GM13976 (cell line): Measurements from ENCODE around the gene EPHA8.

Experiments
- DNase-seq: peaks from one replicate; pipeline ENCODE4 v3.0.0; 2012; ENCODE audit warnings: low spot score
- in situ Hi-C: fragments of 300-500 bp; cut with MboI; formaldehyde crosslinking; loops from one replicate; pipeline ENCODE4 v1.12.0; 2022; ENCODE audit warnings: low sequenced_read_pairs, mixed read lengths, inconsistent platforms; ENCODE audit not compliant: unreplicated experiment
- TF ChIP-seq, protein P1 (sequence below): IDR thresholded peaks from 2 replicates; pipeline ENCODE4 v1.5.1; 2012; ENCODE audit warnings: borderline replicate concordance, mild to moderate bottlenecking; ENCODE audit not compliant: insufficient read depth; ENCODE audit errors: extremely low read depth, missing control alignments, control extremely low read depth

The EPHA8 gene

DNA sequence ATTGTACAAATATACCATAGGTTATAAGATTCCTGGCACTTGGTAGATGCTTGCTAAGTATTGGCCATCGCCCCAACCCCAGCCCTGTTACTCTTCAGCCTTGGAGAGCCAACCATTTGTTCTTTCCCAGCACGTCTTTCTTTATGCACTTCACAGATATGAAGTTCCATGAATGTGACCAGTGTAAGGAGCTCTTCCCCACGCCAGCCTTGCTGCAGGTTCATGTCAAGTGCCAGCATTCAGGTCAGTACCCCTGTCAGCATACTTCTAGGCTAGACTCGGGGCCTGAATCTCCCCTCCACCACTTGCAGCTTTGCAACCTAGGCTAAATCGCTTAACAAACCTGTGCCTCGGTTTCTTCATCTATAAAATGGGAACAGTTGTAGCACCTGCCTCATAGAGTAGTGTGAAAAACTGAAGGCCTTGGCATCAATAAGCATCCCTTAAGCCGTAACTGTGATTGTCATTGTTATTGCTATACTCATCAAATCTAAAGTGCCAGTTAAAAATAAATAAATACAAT is 41.0 kb upstream of the EPHA8 start:
- no peak for DNase-seq
- in situ Hi-C loops: no loop called here
- TF ChIP-seq, protein P1, sequence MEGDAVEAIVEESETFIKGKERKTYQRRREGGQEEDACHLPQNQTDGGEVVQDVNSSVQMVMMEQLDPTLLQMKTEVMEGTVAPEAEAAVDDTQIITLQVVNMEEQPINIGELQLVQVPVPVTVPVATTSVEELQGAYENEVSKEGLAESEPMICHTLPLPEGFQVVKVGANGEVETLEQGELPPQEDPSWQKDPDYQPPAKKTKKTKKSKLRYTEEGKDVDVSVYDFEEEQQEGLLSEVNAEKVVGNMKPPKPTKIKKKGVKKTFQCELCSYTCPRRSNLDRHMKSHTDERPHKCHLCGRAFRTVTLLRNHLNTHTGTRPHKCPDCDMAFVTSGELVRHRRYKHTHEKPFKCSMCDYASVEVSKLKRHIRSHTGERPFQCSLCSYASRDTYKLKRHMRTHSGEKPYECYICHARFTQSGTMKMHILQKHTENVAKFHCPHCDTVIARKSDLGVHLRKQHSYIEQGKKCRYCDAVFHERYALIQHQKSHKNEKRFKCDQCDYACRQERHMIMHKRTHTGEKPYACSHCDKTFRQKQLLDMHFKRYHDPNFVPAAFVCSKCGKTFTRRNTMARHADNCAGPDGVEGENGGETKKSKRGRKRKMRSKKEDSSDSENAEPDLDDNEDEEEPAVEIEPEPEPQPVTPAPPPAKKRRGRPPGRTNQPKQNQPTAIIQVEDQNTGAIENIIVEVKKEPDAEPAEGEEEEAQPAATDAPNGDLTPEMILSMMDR: no peak

DNA sequence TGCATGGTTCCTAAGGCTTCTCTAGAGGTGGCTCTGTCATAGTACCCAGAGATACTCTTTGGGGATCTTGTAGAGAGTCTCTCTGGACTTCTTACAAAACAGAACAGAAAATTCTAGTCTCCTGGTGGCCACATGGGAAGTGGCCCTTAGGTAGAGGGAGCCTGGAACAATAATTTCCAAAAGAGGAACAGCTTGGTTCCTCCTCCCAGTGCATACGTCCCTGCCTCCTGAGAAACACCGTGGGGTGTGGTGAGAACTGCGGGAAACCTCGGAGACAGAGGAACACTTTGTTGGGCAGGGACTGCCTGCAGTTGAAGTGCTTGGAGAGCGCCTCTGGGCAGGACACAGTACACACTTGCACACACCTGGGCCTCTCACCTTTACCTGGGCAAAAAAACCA is 38.8 kb upstream of the EPHA8 start:
- in situ Hi-C loops: no loop called here
- TF ChIP-seq, protein P1: no peak
- DNase-seq: no peak

DNA sequence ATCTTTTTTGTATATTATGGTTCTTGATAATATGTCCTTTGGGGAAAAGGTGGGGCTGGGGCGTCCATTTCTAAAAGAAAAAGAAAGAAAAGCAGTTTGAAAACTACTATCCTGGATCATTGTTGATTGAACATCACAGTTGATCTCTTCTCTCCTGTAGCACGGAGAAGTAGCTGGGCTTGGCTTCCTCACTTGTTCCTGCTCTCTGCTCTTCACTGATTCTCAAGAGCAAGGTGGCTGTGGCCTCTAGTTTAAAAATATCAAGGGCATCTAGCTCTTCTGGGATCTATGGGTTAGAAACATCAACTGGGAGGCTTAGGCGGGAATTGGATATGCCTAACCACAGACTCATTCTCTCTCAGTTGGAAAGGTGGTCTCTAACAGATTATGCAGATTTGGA is 38.1 kb upstream of the EPHA8 start:
- DNase-seq: no peak
- in situ Hi-C loops: no loop called here
- TF ChIP-seq, protein P1: no peak

DNA sequence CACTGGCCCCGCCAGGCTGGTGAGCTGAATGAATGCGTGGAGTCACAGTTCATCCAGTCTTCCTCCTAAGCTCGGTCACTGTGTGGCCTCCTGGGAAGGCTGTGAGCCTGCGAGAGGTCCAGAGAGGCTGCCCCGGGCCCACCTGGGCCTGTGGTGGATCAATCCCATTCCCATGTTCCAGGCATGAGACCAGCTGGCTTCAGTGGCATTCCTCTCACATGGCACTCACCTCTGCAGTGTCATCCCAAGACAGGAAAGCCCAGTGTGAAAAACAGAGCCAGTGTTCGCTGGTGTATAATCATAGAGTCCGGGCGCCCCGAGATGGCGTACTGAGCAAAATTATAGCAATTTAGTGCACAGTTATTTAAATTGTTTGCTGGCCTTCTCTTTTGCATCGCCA is 37.6 kb upstream of the EPHA8 start:
- in situ Hi-C loops: no loop called here
- DNase-seq: no peak
- TF ChIP-seq, protein P1: no peak

DNA sequence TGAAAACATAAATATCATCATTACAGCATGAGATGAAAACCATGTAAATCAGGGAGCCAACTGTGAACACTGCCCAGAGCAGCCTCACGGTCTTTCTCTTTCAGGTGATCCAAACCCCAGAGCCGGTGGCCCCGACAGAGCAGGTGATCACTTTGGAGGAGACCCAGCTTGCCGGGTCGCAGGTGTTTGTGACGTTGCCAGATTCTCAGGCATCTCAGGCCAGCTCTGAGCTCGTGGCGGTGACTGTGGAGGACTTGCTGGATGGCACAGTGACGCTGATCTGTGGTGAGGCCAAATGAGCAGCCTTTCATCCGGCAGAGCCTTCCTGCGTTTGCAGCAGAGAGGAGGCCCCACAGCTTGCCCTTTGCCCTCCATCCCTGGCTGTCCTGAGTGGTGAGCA is 37.2 kb upstream of the EPHA8 start:
- TF ChIP-seq, protein P1: no peak
- DNase-seq: no peak
- in situ Hi-C loops: no loop called here

DNA sequence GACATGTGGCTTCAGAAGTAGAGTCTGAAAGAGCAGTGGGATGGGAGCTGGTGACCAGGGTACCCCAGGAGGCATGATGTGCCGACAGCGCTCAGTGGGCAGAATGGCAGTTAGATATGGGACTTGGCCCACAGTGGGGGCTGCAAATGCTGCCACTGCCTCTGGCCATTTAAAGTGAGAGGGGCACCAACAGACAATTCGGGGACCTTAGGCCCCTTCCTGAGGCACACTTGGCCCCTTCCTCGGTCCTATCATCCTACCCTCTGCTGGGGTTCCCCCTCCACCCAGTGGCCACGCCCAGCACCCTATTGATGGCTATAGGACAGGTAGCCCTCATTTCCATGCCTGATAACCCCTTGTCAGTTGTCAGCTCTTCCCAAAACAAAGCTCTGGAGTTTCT is 36.6 kb upstream of the EPHA8 start:
- no peak for DNase-seq
- TF ChIP-seq, protein P1: no peak
- in situ Hi-C loops: no loop called here

DNA sequence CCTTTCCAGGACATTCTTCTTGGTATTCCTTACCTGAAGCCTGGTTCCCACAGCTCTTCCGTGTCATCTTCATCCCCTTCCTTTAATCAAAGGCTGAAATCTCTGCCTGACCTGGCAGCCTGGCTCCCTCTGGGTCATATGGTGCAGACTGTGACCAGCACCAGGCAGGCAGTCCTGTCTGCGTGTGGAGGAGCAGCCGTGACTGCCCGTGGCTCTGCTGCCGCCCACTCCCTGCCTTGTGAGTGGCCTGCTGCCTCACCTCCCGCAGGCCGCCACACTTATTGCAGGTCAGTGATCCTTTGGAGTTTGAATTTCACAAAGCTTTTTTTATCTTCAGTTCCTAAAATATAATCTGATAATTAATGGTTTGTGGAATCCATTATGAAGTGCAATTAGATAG is 36.2 kb upstream of the EPHA8 start:
- TF ChIP-seq, protein P1: no peak
- DNase-seq: no peak
- in situ Hi-C loops: no loop called here
